Tibial nerve (tissue), 3 donors: ENCODE results near the gene STRADB.

ENCODE experiments used
- CTCF ChIP-seq, 5 experiments: fragments of 200-600 bp in 3 of 5; fragments of 450-650 bp in 2 of 5; sonication (generic) in 3 of 5; IDR thresholded peaks; one replicate each; pipeline ENCODE4 v1.5.1; 2016 to 2019; ENCODE audit warnings: antibody characterized with exemption in 5 of 5, mild to moderate bottlenecking in 3 of 5, moderate library complexity in 2 of 5
- POLR2A ChIP-seq, 2 donors: fragments of 450-650 bp; IDR thresholded peaks; one replicate each; pipeline ENCODE4 v1.6.1; 2017; ENCODE audit warnings: antibody characterized with exemption in 2 of 2, mild to moderate bottlenecking in 2 of 2, moderate library complexity in 2 of 2

- no peak for TF ChIP-seq CTCF (IDR thresholded peaks at IDR 0.05)
- no peak for TF ChIP-seq POLR2A (IDR thresholded peaks at IDR 0.05)
Observed at GRCh38 chr2:201471732-201472393, 20.3 kb downstream of the STRADB start.
